ENCODE results near the gene MGRN1. TPM values are rescaled to one million over a fixed set of nuclear protein-coding genes. Genes with fewer than 3 reads are reported as not detected.

MGRN1 gene
- total RNA-seq, 3 donors from 2014 or later (not counting 1 experiment from before 2014, with no cell fraction given), result 102 to 106 (median 105) TPM

DNA sequence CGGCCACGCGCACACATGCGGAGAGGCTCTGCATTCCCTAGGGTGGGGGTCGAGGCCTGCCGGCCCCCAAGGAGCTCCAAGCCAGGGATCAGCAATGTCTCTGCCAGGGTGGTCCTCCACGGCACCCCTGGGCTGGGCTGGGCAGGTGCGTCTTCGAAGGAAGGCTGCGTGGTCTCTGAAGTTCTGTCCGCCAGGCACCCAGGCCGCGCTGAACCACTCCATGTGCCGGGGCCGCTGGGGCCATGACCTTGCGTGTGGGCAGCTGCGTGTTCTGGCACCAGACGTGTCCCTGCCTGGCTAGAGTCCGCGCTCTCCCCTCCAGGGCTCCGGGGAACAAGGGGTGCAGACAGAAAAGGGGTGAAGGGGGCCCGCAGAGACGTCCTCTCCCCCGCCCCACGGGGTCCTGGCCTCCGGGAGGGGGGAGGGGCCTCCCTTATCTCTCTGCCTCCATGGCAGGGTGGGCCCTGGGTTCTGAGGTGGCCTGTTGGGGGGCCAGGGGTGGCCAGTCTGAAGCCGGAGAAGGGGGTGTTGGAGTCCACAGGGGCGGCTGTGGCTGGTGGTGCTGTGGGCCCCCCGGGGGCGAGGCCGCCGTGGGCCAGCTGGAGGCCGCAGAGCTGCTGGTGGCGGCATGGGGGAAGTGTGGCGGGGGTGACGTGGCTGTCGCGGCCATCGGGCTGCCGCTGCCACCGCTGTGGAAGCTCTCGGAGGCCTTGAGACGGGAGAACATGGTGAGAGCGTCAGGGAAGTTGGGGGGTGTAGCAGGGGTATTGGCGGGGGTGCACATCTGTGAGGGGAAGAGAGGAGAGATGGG, 15.2 kb upstream of the MGRN1 start:
- H3K27ac ChIP-seq (ENCODE audit: low read length), result no peak overlapping the region
- intact Hi-C loops (cut with micrococcal nuclease), result loop anchor here (10.0 kb wide), 2 partner anchors 195 to 355 kb away; partner anchors contain the start of gene CORO7

DNA sequence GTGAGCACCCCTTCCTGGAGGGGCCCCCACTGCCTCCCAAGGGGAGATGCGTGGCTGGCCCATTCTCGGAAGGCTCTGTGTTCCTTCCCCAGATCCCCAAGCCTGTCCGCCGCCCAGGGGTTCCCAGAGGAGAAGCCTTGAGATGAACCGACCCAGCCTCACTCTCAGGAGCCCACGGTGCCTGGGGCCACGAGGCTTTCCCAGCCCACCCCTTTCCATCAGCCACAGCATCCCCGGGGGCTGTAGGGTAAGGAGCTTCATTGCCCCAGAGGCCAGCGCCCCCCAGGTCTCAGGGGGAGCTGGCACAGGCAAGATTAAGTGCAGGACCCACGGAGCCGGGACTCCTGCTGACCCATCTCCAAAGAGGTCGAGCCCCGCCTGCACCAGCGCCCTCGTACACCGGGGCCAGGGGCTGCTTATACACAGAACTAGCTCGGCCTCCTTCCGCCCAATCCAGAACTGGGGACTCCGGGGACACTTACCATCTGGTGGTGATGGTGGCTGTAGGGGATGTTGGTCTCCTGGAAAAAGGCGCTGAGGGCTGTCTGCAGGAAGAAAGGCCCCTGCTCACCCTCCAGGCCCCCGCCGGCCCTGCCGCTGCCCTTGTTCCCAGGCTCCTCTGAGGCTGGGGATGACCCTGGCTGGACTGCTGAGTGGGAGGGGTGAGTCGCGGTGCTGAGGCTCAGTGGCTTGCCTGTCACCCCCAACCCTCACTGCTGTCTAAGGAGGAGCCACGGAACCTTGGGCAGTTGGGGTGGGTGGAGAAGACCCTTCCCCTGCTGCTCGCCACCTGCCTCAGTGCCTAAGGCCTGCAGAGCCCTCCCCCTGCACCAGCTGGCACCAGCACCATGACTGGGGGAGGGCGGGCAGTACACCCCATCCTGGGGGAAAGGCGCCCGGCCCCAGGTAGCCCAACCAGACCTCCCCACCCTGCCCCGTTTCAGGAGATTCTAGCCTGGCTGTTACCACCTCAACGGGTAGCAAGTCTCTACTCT, 14.3 kb upstream of the MGRN1 start:
- DNase-seq, result no peak
- no peak for ATAC-seq
- Mint-ChIP-seq H3K27me3 (ENCODE audit: low read depth in 2 of 2) (no peaks in the 10 kb centered on the region), H3K27ac (no peak overlapping the region), H3K36me3 (no peaks in the 10 kb centered on the region), H3K9me3 (no peaks in the 10 kb centered on the region), H3K4me3 (no peak overlapping the region), H3K4me1 (peaks cover under 1 to 19% of the 10 kb centered on the region in 2 donors)
- H3K4me3 ChIP-seq (ENCODE audit: low read length), result no peak overlapping the region
- H3K9me3 ChIP-seq (ENCODE audit: control insufficient read depth, insufficient read depth, low read length), result no peaks in the 10 kb centered on the region
- H3K4me1 ChIP-seq (ENCODE audit: control insufficient read depth, insufficient read depth, low read length), result peaks cover 23% of the 10 kb centered on the region
- no peaks in the 10 kb centered on the region for H3K27me3 ChIP-seq (ENCODE audit: control insufficient read depth, insufficient read depth, low read length)
- TF ChIP-seq, protein P1, sequence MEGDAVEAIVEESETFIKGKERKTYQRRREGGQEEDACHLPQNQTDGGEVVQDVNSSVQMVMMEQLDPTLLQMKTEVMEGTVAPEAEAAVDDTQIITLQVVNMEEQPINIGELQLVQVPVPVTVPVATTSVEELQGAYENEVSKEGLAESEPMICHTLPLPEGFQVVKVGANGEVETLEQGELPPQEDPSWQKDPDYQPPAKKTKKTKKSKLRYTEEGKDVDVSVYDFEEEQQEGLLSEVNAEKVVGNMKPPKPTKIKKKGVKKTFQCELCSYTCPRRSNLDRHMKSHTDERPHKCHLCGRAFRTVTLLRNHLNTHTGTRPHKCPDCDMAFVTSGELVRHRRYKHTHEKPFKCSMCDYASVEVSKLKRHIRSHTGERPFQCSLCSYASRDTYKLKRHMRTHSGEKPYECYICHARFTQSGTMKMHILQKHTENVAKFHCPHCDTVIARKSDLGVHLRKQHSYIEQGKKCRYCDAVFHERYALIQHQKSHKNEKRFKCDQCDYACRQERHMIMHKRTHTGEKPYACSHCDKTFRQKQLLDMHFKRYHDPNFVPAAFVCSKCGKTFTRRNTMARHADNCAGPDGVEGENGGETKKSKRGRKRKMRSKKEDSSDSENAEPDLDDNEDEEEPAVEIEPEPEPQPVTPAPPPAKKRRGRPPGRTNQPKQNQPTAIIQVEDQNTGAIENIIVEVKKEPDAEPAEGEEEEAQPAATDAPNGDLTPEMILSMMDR (IDR thresholded peaks at IDR 0.05), result no peak
- intact Hi-C loops (cut with micrococcal nuclease), result loop anchor here (10.0 kb wide), 2 partner anchors 196 to 356 kb away; partner anchors contain the start of gene CORO7
- WGBS (ENCODE audit: insufficient coverage), result 89% methylated on average over 31 of the region's 32 CpGs
- H3K36me3 ChIP-seq (ENCODE audit: control insufficient read depth, insufficient read depth, low read length), result peaks cover 8% of the 10 kb centered on the region
- H3K27ac ChIP-seq (ENCODE audit: low read length), result no peak overlapping the region

More for the DNA sequence above, 15.2 kb upstream of the MGRN1 start:
- Mint-ChIP-seq H3K9me3 (no peaks in the 10 kb centered on the region), H3K36me3 (no peaks in the 10 kb centered on the region), H3K4me3 (no peak overlapping the region), H3K27ac (no peak overlapping the region), H3K4me1 (peaks cover 0 to 11% of the 10 kb centered on the region in 2 donors), H3K27me3 (ENCODE audit: low read depth in 2 of 2) (no peaks in the 10 kb centered on the region)
- H3K27me3 ChIP-seq (ENCODE audit: control insufficient read depth, insufficient read depth, low read length), result no peaks in the 10 kb centered on the region
- no peak overlapping the region for H3K4me3 ChIP-seq (ENCODE audit: low read length)
- peaks cover 18% of the 10 kb centered on the region for H3K4me1 ChIP-seq (ENCODE audit: control insufficient read depth, insufficient read depth, low read length)
- TF ChIP-seq, protein P1 (IDR thresholded peaks at IDR 0.05), result no peak
- DNase-seq (no peak), ATAC-seq (no peak)
- H3K36me3 ChIP-seq (ENCODE audit: control insufficient read depth, insufficient read depth, low read length), result peaks cover 8% of the 10 kb centered on the region
- WGBS (ENCODE audit: insufficient coverage), result 93% methylated on average over 45 of the region's 45 CpGs
- no peaks in the 10 kb centered on the region for H3K9me3 ChIP-seq (ENCODE audit: control insufficient read depth, insufficient read depth, low read length)

DNA sequence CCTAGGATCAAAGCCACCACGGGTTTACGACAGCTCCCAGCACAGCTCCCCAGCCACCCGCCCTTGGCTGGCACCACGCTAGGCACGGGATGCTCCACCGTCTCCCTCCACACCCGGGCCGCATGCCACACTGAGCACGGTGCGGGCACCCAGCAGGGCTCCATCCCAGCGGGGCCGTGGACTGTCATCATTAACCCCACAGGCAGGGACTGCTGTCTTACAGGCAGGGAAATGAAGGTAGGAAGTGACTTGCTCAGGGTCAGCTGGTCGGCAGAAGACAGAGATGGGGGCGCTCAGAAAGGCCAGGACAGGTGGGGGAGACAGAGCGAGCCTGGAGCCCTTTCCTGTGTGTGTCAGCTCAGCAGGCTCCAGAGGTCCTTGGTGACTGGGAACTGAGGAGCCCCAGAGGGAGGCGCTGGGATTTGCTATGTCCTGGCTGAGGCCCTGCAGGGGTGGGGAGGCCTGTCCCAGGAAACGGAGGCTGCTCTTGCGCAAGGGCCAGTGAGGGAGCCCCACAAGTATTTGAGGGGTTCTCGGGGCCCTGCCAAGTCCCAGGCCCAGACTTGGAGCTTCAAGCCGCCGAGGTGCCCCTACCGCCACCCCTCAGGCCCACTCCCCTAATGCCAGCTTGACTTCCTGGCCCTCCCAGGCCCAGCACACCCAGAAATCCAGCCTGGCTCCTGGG, 13.1 kb upstream of the MGRN1 start:
- intact Hi-C loops (cut with micrococcal nuclease), result loop anchor here (10.0 kb wide), 2 partner anchors 197 to 357 kb away; partner anchors contain the start of gene CORO7
- DNase-seq (no peak), ATAC-seq (no peak)
- Histone ChIP-seq H3K36me3 (ENCODE audit: control insufficient read depth, insufficient read depth, low read length) (peaks cover 8% of the 10 kb centered on the region), H3K4me1 (ENCODE audit: control insufficient read depth, insufficient read depth, low read length) (peaks cover 32% of the 10 kb centered on the region), H3K27ac (ENCODE audit: low read length) (no peak overlapping the region), H3K27me3 (ENCODE audit: control insufficient read depth, insufficient read depth, low read length) (no peaks in the 10 kb centered on the region), H3K9me3 (ENCODE audit: control insufficient read depth, insufficient read depth, low read length) (no peaks in the 10 kb centered on the region), H3K4me3 (ENCODE audit: low read length) (no peak overlapping the region)
- TF ChIP-seq, protein P1 (IDR thresholded peaks at IDR 0.05), result no peak
- no peak overlapping the region for H3K4me3 Mint-ChIP-seq
- peaks cover 12 to 31% of the 10 kb centered on the region in 2 donors for H3K4me1 Mint-ChIP-seq
- peak overlapping the region in 1 of 2 donors; percentile 24 for H3K27ac Mint-ChIP-seq
- no peaks in the 10 kb centered on the region for H3K27me3 Mint-ChIP-seq (ENCODE audit: low read depth in 2 of 2)
- WGBS (ENCODE audit: insufficient coverage), result 95% methylated on average over 22 of the region's 22 CpGs
- no peaks in the 10 kb centered on the region for H3K36me3 Mint-ChIP-seq
- H3K9me3 Mint-ChIP-seq, result no peaks in the 10 kb centered on the region
